ENCODE measurements around the gene ITGAL. TPM values are rescaled to one million over a fixed set of nuclear protein-coding genes. Genes with fewer than 3 reads are reported as not detected.

ITGAL gene
- total and polyA plus RNA-seq, 2 of the 8 experiments (the other 6 are each of a cell fraction or from before 2014, with no cell fraction given): not detected

DNA sequence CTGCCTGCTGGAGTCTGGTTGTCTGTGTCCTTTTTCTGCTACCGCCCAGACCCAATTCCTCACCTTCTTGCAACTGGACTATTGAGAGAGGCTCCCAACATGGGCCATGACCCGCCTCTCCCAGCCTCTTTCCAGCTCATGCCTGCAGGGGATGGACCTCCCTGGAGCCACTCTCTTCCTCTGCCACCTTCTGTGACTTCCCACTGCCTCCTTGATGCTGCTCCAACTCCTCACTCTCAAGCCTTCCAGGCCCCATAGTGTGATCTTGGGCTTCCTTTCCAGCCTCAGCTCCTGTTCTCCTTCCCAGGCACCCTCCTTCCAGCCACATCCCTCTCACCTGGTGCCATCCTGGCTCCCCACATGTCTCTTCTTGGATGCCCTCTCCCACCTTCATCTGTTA, 42.7 kb downstream of the ITGAL start (continued):
- TF ChIP-seq SP4 (IDR thresholded peaks at IDR 0.05; ENCODE audit: low read length): no peak
- no peak for TF ChIP-seq SAP30 (IDR thresholded peaks at IDR 0.05; ENCODE audit: insufficient read depth, insufficient replicate concordance, low read length)
